Measurements from ENCODE around the gene RAB1A. TPM values are rescaled to one million over a fixed set of nuclear protein-coding genes. Genes with fewer than 3 reads are reported as not detected.
"Not testable (repeated sequence)": the region's sequence is repeated elsewhere in the genome, so short reads cannot be mapped to it uniquely, and the experiment has no call there.

RAB1A gene
- total RNA-seq, 1 donor: 81.9 TPM

DNA sequence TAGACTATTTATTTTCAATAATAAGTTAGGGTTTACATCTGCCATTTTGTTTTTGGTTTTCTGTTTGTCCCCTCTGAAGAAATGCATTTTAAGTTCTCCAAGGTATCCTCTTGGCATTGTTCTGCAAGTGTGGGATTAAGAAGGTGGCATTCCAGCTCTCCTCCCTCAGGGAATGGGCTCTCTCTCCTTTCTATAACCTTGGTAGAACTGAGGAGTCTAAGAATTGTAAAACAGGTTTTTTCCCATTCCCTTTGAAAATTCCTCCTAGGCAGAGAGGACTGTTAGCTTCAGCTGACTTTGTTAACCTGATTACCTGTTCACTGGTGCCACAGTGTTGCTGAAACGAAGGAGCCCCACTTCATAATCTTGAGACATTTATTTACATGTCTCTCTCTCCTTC lies 26.1 kb upstream of the RAB1A start:
- Histone ChIP-seq H3K9me3 (ENCODE audit: low read depth, low read length) (no peaks in the 10 kb centered on the region), H3K27me3 (ENCODE audit: insufficient read depth, low read length) (no peaks in the 10 kb centered on the region), H3K4me3 (ENCODE audit: low read length) (no peak overlapping the region), H3K4me1 (ENCODE audit: insufficient read depth, low read length) (peaks cover 10% of the 10 kb centered on the region)

DNA sequence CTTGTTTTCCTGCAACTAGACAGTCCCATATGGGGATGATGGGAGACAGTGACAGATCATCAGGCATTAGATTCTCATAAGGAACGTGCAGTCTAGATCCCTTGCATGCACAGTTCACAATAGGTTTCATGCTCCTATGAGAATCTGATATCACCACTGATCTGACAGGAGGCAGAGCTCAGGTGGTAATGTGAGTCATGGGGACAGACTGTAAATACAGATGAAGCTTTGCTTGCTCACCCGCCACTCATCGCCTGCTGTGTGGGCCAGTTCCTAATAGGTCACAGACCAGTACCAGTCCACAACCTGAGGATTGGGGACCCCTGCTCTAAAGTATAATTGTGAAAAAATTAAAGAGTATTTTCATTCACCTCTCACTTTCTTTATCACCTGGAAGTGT lies 23.6 kb upstream of the RAB1A start:
- Histone ChIP-seq H3K27me3 (ENCODE audit: insufficient read depth, low read length) (no peaks in the 10 kb centered on the region), H3K9me3 (ENCODE audit: low read depth, low read length) (no peaks in the 10 kb centered on the region), H3K4me3 (ENCODE audit: low read length) (no peak overlapping the region), H3K4me1 (ENCODE audit: insufficient read depth, low read length) (no peaks in the 10 kb centered on the region)

DNA sequence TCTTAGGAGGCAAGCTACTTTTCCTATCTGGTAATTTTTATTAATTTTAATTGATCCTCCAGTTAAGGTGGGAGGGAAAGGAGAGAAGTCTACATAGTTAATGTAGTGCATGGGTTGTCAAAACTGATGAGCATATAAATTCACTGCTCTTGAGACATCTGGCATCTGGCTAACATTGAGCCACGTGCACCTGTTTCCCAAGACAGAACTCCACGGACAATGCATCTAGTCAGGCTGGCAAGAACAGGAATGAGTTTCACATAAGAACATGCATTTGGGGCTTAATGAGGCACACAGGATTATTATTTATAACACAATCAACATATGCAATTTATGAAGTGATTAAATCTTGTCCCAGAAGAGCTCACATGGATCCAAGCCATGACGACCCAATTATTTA lies 16.2 kb upstream of the RAB1A start:
- no peak overlapping the region for H3K4me3 ChIP-seq (ENCODE audit: low read length)
- no peaks in the 10 kb centered on the region for H3K9me3 ChIP-seq (ENCODE audit: low read depth, low read length)
- no peaks in the 10 kb centered on the region for H3K4me1 ChIP-seq (ENCODE audit: insufficient read depth, low read length)
- no peaks in the 10 kb centered on the region for H3K27me3 ChIP-seq (ENCODE audit: insufficient read depth, low read length)

DNA sequence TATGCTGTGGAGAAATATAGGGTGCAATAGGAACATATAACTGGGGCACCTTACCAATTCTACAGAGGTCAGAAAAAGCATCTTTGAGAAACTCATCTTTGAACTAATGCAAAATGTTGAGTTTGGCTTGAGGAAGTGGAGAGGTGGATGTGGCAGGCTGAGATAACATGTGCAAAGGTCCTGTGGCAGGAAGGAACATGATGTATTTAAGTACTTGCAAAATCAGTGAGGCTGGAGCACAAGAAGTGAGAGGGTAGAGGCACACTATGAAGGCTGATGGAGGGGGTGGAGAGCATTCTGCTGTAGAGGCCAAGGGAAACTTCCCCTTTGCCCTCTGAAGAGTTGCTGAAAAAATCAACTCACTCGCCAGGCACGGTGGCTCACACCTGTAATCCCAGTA lies 14.7 kb upstream of the RAB1A start:
- H3K4me3 ChIP-seq (ENCODE audit: low read length): no peak overlapping the region
- no peaks in the 10 kb centered on the region for H3K4me1 ChIP-seq (ENCODE audit: insufficient read depth, low read length)
- H3K27me3 ChIP-seq (ENCODE audit: insufficient read depth, low read length): no peaks in the 10 kb centered on the region
- no peaks in the 10 kb centered on the region for H3K9me3 ChIP-seq (ENCODE audit: low read depth, low read length)

DNA sequence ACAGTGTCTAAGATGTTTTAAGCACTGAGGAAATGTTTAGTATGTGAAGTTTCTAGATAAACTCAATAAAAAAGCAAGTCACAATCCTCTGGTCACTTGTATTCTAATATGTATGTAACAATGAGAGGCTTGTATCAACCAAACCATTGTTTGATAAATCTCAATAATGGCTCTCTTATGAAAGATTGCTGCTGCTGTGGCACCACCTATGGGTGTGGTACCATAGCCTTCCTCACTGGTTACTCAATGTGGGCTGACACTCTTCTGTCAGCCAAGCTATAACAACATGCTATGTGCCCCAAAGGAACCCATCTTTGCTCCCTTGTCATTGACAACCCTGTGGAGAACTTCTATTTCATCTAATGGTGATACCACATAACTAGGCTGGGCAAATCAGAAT lies 12.6 kb upstream of the RAB1A start:
- Histone ChIP-seq H3K4me3 (ENCODE audit: low read length) (no peak overlapping the region), H3K4me1 (ENCODE audit: insufficient read depth, low read length) (no peaks in the 10 kb centered on the region), H3K9me3 (ENCODE audit: low read depth, low read length) (no peaks in the 10 kb centered on the region), H3K27me3 (ENCODE audit: insufficient read depth, low read length) (no peaks in the 10 kb centered on the region)

DNA sequence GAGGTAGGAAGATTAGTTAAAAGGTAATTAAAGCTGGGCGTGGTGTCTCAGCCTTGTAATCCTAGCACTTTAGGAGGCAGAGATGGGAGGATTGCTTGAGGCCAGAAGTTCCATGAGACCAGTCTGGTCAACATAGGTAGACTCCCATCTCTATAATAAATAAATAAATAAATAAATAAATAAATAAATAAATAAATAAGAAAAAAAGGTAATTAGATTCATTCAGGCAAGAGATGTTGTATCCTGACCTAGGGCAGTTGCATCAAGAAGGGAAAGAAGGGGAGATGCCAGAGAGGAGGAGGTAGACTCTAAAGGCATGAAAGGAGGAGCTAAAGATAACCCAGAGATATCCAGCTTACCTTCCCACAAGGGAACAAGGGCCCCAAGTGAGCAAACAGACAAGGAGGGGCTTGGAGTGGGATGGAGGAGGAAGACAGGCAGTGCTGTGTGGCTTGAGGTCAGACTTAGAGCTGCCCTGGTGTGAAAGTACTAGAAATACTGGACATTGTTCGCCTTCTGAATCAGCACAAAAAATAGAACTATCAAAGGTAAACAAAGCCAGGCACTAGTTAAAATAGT lies 7.4 kb upstream of the RAB1A start:
- Histone ChIP-seq H3K4me3 (ENCODE audit: low read length) (no peak overlapping the region), H3K27me3 (ENCODE audit: insufficient read depth, low read length) (no peaks in the 10 kb centered on the region), H3K9me3 (ENCODE audit: low read depth, low read length) (no peaks in the 10 kb centered on the region), H3K4me1 (ENCODE audit: insufficient read depth, low read length) (no peaks in the 10 kb centered on the region)

DNA sequence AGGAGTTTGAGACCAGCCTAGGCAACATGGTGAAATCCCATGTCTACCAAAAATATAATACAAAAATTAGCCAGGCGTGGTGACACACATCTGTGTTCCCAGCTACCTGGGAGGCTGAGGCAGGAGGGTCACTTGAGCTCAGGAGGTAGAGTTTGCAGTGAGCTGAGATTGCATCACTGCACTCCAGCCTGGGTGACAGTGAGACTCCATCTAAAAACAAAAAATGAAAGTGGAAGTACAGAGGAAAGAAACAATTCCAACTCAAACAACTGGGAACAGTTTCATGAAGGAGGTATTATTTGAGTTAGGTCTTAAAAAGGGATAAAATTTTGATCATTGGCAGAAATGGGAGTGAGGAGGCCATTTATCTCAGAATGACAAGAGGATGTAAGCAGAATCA lies 6.3 kb upstream of the RAB1A start:
- Histone ChIP-seq H3K4me3 (ENCODE audit: low read length) (no peak overlapping the region), H3K27me3 (ENCODE audit: insufficient read depth, low read length) (no peaks in the 10 kb centered on the region), H3K4me1 (ENCODE audit: insufficient read depth, low read length) (no peaks in the 10 kb centered on the region), H3K9me3 (ENCODE audit: low read depth, low read length) (no peaks in the 10 kb centered on the region)

DNA sequence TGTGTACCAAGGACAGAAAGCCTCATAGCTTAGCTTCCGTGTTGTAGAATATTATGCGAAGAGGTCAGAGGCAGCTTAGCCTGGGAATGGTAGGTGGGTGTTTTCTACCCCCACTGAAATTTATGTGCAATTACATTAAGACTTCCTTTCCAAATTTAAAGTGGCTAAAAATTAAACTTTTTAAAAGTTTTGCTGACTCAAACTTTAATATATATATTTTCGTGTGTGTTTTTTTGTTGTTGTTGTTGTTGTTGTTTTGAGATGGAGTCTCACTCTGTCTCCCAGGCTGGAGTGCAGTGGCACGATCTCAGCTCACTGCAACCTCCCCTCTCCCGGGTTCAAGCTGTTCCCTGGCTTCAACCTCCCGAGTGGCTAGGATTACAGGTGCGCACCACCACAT lies 4.3 kb upstream of the RAB1A start:
- H3K9me3 ChIP-seq (ENCODE audit: low read depth, low read length): no peaks in the 10 kb centered on the region
- H3K4me3 ChIP-seq (ENCODE audit: low read length): no peak overlapping the region
- no peaks in the 10 kb centered on the region for H3K27me3 ChIP-seq (ENCODE audit: insufficient read depth, low read length)
- peaks cover 5% of the 10 kb centered on the region for H3K4me1 ChIP-seq (ENCODE audit: insufficient read depth, low read length)

DNA sequence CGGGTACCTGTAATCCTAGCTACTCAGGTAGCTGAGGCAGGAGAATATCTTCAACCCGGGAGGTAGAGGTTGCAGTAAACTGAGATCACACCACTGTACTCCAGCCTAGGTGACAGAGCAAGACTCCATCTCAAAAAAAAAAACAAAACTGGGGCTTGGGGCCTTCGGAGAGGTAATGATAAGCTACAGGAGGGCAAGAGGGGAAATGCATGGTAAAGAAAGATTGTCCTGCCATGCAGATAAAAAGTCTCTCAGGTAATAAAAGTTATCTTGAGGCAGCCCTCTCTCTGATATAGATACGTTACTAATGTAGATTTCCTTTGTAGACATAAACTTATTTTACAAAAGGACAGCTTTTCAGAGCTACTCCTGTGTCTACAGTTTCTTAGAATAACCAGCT lies 3.7 kb upstream of the RAB1A start:
- H3K9me3 ChIP-seq (ENCODE audit: low read depth, low read length): no peaks in the 10 kb centered on the region
- no peaks in the 10 kb centered on the region for H3K27me3 ChIP-seq (ENCODE audit: insufficient read depth, low read length)
- H3K4me1 ChIP-seq (ENCODE audit: insufficient read depth, low read length): peaks cover 9% of the 10 kb centered on the region
- no peak overlapping the region for H3K4me3 ChIP-seq (ENCODE audit: low read length)

DNA sequence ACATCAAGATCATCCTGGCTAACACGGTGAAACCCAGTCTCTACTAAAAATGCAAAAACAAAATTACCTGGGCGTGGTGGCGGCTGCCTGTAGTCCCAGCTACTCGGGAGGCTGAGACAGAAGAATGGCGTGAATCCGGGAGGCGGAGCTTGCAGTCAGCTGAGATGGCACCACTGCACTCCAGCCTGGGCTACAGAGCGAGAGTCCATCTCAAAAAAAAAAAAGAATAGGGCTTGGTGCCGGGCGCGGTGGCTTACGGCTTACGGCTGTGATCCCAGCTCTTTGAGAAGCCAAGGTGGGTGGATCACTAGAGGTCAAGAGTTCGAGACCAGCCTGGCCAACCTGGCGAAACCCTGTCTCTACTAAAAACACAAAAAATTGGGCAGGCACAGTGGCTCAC lies 3.0 kb upstream of the RAB1A start:
- peaks cover 15% of the 10 kb centered on the region for H3K4me1 ChIP-seq (ENCODE audit: insufficient read depth, low read length)
- not testable (repeated sequence) for H3K4me3 ChIP-seq (ENCODE audit: low read length); H3K27me3 ChIP-seq (ENCODE audit: insufficient read depth, low read length); H3K9me3 ChIP-seq (ENCODE audit: low read depth, low read length)

DNA sequence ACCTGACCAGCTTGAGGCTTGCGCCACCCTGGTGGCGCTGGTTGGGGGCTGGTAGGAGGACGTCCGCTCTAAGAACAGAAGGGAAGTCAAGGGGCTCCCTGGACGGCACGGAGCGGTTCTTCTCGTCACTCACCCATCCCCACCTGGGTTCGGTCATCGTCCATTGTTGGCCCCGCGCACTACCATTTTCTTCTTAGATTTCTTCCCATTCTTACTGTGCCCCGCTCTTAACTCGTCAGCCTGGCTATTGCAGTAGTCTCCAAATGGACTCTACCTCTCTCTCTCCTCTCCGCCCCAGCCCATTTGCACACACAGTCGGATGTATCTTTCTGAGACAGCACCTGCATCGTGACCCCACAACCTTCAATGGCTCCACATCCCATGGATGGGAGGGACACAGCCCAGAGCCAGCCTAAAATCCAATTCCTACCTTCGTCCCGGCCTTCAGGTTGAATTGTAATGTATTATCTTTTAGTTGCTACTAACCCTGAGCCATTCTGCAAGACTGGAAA lies 814 bp upstream of the RAB1A start:
- H3K9me3 ChIP-seq (ENCODE audit: low read depth, low read length): no peaks in the 10 kb centered on the region
- peak overlapping the region; percentile 60 for H3K4me3 ChIP-seq (ENCODE audit: low read length)
- peaks cover 34% of the 10 kb centered on the region for H3K4me1 ChIP-seq (ENCODE audit: insufficient read depth, low read length)
- H3K27me3 ChIP-seq (ENCODE audit: insufficient read depth, low read length): no peaks in the 10 kb centered on the region

DNA sequence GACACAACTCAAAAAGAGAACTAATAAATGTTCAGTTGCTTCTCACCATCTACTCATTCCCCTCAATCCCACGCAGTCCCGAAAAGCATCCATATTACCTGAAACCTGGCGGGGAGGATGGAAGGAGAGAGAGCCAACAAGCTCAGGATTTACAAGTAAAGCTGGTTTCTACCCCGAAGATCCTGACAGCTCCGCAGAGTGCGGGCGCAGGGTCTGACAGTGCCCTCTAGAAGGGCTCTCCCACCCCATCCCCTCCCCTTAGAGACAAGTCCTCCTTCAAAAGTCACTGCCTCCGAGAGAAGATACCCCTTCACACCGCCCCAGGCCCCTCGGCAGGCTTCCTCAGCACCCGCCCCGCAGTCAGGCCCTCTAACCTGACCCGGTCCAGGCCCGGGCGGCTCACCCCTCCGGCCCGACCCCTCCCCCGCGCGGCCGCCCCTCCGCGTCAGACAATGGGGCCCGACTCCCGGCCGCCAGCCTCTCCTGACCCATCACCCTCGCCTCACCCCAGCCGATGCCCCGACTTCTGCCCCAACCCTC lies 550 bp downstream of the RAB1A start:
- peaks cover 43% of the 10 kb centered on the region for H3K4me1 ChIP-seq (ENCODE audit: insufficient read depth, low read length)
- no peaks in the 10 kb centered on the region for H3K27me3 ChIP-seq (ENCODE audit: insufficient read depth, low read length)
- peak overlapping the region; percentile 100 for H3K4me3 ChIP-seq (ENCODE audit: low read length)
- H3K9me3 ChIP-seq (ENCODE audit: low read depth, low read length): no peaks in the 10 kb centered on the region

DNA sequence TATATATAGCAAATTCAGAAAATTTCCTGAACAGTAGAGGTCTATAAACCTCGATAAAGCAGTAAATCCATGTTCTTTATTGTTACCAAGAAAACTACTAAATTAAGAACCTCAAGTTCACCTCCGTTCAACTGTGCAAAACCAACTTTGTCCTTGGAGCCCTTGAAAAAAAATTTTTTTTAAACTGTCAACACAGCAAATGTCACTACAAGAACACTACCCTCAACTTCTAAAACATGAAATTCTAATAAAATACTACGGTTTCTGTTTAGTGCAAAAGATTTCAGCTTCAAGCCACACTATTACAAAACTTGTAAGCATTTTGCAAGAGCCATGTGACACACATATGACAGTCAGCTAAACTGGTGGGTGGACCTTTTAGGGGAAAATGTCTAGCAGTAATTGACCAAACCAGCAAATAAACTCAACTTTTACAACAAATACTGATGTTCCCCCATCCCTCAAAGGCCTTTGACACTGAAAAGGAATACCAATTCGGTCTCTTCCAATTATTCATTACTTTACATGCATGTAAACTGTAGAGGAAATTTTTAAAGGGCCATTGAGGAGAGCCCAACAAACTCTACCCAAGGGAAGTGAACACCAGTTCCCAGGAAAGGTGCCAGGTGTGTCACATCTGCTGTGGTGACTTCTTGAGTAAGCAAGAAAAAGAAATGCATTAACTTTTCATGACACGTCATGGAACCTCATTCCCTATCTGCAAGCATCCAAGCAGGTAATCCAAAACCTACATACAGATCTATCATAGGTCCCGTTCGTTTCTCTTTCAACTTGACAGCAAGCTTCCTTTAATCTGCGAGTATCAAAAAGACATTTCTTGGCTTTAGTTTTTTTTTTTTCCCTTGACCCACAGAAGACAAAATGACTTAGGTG lies 1.4 kb downstream of the RAB1A start:
- Histone ChIP-seq H3K4me1 (ENCODE audit: insufficient read depth, low read length) (peaks cover 49% of the 10 kb centered on the region), H3K27me3 (ENCODE audit: insufficient read depth, low read length) (no peaks in the 10 kb centered on the region), H3K4me3 (ENCODE audit: low read length) (peak overlapping the region; percentile 100), H3K9me3 (ENCODE audit: low read depth, low read length) (no peaks in the 10 kb centered on the region)

DNA sequence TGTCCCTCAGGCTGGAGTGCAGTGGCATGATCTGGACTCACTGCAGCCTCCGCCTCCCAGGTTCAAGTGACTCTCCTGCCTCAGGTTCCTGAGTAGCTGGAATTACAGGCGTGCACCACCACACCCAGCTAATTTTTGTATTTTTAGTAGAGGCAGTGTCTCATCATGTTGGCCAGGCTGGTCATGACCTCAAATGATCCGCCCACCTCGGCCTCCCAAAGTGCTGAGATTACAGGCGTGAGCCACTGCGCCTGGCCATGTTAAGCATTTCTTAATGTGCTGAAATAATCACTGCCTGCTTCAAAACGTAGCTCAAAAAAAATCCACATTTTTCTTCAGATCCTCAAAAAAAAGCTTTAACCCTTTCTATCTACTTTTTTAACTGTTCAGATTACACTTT lies 4.4 kb downstream of the RAB1A start:
- not testable (repeated sequence) for H3K9me3 ChIP-seq (ENCODE audit: low read depth, low read length); H3K27me3 ChIP-seq (ENCODE audit: insufficient read depth, low read length); H3K4me3 ChIP-seq (ENCODE audit: low read length)
- H3K4me1 ChIP-seq (ENCODE audit: insufficient read depth, low read length): peaks cover 67% of the 10 kb centered on the region

DNA sequence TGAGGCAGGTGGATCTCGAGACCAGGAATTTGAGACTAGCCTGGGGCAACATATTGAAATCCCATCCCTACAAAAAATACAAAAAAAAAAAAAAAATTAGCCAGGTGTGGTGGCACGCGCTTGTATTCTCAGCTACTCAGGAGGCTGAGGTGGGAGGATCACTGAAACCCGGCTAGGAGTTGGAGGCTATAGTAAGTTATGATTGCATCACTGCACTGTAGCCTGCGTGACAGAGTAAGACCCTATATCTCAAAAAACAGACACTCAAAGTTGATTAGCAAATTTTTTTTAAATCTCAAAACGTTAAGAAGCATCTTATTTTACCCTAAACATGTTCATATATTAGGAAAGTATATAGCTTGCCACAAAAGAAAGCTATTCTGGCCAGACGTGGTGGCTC lies 7.6 kb downstream of the RAB1A start:
- Histone ChIP-seq H3K9me3 (ENCODE audit: low read depth, low read length) (no peaks in the 10 kb centered on the region), H3K4me1 (ENCODE audit: insufficient read depth, low read length) (peaks cover 63% of the 10 kb centered on the region), H3K27me3 (ENCODE audit: insufficient read depth, low read length) (no peaks in the 10 kb centered on the region), H3K4me3 (ENCODE audit: low read length) (no peak overlapping the region)

All from mononuclear cell (primary cell).